ENCODE measurements around the gene L1TD1.
"Not testable (repeated sequence)": the region's sequence is repeated elsewhere in the genome, so short reads cannot be mapped to it uniquely, and the experiment has no call there.

Gene L1TD1

DNA sequence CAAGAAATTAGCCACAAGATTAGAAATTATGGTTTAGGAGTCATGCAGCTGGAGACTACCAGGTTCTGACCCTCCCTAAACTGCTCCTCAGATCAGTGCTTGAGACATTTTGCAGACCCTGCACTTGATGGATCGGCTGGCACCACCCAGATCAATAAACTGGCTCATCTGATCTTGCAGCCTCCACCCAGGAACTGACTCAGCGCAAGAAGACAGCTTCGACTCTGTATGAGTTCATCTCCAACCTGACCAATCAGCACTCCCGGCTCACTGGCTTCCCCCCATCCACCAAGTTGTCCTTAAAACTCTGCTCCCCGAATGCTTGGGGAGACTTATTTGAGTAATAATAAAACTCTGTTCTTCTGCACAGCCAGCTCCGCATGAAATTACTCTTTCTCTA, 40.0 kb downstream of the L1TD1 start:
- no peak for FAIRE-seq
- DNase-seq (ENCODE audit: low spot score): no peak

DNA sequence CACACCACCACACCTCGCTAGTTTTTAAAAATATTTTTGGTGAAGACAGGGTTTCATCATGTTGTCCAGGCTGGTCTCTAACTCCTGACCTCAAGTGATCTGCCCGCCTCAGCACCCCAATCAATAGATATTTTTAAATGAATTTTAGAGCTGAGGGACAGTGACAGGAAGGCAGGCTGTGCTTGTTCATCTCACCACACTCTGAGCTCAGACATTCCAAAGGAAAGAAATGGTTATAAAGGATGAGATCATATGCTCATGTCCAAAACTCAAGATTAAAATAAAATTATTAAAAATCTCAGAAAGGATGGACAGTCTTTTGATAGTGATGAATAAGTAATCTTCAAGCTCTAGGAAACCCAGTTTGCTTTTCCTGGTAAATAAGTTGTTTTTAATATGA, 40.9 kb downstream of the L1TD1 start:
- DNase-seq (ENCODE audit: low spot score) (no peak), FAIRE-seq (no peak)

DNA sequence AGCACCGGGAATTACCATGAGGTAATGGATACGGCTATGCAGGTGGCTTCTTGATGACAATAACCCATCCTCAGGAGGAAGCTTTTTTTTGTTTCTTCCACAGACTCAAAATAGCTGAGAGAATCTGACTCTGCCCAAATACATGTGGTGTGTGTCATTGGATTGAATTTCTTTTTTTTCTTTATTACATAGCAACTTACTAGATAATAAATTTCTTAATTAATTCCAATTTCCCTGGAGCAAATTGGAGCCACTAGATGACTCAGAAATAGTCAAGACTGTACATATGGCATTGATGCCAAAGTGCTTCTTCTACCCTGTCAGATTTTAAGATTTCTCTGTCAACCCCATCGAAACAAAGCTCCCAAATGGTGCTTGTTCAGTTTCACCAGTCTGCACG, 42.7 kb downstream of the L1TD1 start:
- FAIRE-seq: no peak

DNA sequence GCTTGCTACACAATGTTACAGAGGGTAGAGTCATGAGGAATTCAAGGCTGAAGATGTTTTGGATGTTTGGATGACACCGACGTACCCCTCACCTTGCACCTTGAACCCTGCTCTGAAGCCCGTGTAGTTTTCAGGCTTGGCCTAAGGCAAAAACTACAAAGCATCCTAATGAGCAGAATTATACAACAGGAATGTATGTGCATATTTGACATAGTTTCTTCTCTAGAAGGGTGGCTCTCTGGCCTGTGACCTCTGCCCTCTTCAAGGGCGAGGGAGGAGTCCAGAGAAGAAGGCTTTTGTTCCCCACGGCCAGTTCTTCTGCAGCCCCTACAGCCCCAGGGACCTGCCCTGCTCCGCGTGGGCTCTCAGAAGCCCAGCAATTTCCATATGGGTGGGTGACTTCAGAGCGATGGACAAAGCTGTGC, 43.3 kb downstream of the L1TD1 start:
- FAIRE-seq (no peak), DNase-seq (ENCODE audit: low spot score) (no peak)

More for the DNA sequence above, 42.7 kb downstream of the L1TD1 start:
- no peak for DNase-seq (ENCODE audit: low spot score)

DNA sequence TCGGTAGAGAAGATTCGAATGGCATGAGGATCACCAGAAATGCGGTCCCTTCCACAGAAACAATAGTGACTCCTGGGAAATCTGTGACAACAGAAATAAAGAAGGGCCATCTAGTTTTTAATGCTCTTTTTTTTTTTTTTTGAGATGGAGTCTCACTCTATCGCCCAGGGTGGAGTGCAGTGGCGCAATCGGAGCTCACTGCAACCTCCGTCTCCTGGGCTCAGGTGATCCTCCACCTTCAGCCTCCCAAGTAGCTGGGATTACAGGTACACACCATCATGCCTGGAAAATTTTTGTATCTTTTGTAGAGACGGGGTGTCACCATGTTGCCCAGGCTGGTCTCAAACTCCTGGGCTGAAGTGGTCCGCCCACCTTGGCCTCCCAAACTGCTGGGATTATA, 43.9 kb downstream of the L1TD1 start:
- DNase-seq (ENCODE audit: low spot score): no peak
- no peak for FAIRE-seq

DNA sequence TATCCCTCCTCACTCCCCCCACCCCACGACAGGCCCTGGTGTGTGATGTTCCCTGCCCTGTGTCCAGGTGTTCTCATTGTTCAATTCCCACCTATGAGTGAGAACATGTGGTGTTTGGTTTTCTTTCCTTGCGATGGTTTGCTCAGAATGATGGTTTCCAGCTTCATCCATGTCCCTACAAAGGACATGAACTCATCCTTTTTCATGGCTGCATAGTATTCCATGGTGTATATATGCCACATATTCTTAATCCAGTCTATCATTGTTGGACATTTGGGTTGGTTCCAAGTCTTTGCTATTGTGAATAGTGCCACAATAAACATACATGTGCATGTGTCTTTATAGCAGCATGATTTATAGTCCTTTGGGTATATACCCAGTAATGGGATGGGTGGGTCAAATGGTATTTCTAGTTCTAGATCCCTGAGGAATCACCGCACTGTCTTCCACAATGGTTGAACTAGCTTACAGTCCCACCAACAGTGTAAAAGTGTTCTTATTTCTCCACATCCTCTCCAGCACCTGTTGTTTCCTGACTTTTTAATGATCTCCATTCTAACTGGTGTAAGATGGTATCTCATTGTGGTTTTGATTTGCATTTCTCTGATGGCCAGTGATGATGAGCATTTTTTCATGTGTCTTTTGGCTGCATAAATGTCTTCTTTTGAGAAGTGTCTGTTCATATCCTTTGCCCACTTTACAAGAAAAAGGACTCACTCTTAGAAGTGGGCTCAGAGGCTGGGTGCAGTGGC, 45.2 kb downstream of the L1TD1 start:
- not testable (repeated sequence) for FAIRE-seq; DNase-seq (ENCODE audit: low spot score)

DNA sequence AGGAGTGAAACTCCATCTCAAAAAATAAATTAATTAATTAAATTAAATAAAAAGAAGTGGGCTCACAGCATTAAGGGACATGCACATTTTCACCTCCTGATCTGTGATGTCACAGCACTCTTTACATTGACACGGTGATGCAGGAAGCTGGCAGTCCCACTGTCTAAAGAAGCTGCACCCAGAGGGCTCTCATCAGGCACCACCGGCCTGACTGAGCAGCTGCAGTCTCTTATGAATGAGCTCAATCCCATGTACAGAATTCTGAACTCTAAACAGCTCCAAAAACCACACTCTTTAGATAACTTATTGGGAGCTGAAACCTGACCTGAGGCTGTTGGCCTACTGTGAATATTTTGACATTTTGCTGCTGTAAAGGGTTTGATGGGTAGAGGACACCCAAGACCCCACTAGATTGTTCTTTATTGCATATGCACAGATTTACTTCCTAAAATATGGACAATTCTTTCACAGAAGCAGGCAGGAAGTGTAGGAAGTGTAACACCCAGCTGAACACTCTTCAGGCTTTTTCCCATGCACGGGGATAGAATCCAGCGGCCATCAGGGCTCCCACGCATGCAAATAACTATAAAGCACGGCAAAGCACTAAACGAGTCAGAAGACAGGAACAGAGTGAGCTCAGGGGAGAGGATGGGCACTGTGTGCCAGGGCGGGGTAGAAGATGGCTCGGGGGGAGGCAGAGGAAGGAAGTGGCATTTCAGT, 46.2 kb downstream of the L1TD1 start:
- FAIRE-seq (no peak), DNase-seq (ENCODE audit: low spot score) (no peak)

DNA sequence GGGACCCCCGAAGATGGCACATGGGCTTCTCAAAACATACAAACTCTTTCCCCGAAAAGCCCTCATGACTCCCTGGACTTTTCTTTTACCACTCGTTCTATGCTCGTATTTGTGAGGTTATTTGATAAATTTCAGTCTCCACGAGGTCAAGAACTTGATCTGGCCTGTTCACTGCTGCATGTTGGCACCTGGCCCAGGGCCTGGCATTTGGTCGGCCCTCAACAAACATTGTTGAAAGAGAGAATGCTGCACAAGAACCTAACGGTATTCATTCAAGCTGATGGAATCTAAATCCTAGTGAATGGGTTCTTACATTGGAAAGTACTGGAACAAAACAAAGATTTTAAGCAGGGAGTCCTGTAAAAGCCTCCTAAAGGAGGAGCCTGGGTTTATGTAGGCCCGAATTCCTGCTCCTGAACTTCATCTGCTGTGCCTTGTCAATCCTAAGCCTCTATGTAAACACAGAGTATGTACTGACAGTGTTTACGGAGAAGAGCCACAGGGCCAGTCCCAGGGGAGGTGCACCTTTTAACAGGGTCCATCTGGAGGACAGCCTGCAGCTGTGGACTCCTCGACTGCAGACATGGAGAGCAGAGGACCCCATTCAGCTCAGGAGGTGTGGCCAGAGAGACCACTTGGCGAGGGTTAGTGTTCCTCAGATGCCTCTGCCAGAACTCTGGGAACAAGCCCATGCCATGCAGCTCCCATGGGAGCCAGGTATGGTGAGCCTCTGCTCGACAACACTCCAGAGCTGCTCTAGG, 46.9 kb downstream of the L1TD1 start:
- DNase-seq (ENCODE audit: low spot score): peak; percentile 45
- FAIRE-seq: no peak

DNA sequence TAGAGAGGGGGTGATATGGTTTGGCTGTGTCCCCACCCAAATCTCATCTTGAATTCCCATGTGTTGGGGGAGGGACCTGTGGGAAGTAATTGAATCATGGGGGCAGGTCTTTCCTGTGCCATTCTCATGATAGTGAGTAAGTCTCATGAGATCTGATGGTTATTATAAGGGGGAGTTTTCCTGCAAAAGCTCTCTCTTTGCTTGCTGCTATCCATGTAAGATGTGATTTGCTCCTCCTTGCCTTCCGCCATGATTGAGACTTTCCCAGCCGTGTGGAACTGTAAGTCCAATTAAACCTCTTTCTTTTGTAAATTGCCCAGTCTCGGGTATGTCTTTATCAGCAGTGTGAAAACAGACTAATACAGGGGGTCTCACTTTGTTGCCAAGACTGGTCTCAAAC, 49.7 kb downstream of the L1TD1 start:
- not testable (repeated sequence) for FAIRE-seq; DNase-seq (ENCODE audit: low spot score)

DNA sequence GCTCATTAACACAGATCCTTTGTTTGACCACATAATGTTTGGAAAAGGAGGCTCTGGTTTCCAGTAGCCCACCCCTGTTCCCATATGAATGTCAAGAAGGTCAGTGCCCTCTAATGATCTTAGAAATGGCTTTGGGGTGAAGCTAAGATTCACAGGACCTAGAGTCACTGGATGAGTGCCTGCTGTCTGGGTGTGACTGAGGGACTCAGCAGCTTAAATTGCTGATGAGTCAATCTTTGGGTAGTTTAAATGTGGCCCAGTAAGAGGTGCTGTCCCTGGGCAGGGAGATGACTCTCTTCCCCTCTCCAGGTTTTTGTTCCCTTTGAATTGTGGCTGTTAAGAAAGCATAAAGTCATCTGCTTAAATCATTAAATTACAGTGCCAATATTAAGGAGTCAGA, 50.6 kb downstream of the L1TD1 start:
- FAIRE-seq: no peak
- DNase-seq (ENCODE audit: low spot score): no peak

DNA sequence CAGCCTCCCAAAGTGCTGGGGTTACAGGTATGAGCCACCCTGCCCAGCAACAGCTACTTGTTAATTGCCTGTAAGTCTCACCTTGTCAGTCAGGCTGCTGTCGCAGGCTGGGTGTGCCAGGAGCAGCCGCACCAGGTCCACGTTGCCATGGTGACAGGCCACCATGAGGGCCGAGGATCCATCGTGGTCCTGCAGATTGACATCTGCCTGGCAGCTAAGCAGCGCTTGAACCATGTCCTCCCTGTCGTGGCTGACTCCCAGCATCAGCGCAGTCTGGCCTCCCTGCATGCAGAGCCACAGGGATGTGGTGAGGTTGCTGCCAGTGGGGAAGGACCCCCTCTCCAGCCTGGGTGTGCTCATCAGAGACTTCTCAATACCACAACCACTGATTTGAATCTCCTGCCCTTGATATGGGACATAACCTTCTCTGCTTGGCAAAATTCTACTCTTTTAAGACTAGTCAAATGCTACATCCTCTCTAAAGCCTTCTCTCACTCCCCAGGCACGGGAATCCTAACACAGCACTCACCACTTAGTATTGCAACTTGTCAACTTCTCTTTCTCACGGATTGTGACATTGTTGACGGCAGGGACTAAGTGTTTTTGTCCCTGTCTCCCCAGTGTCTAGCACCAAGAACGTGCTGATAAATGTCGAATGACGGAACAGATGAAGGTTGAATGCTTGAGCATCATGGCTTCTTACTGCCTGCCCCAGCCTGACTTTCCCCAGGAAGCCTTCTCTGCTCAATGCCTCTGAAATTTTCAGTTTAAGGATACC, 52.9 kb downstream of the L1TD1 start:
- DNase-seq (ENCODE audit: low spot score) (no peak), FAIRE-seq (no peak)

DNA sequence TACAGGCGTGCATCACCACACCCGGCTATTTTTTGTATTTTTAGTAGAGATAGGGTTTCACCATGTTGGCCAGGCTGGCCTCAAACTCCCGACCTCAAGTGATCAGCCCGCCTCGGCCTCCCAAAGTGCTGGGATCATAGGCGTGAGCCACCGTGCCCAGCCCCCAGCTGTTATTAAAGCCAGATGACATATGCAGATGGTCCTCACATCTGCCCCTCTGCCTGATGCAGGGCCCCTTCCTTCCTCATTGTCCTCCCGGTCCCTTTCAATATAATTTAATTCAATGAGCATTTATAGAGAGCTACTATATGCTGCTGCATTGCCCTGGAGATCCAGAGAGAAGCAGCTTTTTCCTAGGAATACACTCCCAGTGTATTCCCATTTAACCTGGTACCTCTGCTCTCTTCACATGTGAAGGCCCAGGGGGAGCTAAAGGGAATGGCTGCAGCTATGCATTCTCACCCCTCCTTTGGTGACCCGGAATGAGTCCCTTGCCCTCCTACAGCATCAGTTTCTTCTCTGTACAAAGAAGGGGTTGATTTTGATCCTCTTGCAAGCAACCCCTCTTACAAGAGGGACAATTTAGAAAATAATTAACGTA, 55.6 kb downstream of the L1TD1 start:
- DNase-seq (ENCODE audit: low spot score): no peak
- no peak for FAIRE-seq

DNA sequence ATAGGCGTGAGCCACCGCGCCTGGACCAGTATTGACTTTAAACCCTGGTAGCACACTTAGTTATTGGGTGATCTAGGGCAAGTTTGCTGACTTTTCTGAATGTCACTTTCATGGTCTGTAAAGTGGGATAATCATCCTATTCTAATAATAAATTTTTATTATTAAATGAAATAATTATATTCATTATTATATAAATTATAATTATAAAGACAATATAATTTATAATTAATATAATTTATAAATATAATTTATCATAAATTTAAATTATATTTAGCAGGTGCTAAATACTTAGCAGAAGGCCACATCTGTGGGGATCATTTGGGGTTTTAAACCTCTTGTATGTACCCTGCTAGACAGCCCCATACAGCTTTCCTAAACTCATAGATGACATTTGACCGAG, 64.9 kb downstream of the L1TD1 start:
- FAIRE-seq (no peak), DNase-seq (ENCODE audit: low spot score) (no peak)

DNA sequence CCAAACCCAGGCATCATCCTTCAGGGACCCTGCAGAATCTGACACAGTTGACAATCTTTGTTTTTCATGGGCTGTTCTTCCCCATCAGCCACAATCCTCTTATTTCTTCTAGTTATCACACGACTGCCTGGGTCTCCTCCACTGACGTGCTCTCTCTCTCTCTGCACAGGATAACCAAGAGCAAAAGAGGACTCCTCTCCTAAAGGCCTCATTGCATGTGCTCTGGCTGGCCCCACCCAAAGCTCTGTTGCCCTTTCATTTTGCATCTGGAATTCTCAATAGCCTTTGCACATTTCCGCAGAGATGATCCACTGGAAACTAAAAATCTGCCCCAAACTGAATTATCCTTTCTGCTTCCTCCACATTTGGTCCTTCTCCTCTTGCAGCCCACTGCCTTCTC, 66.0 kb downstream of the L1TD1 start:
- FAIRE-seq (no peak), DNase-seq (ENCODE audit: low spot score) (no peak)

Data from urothelium cell line (cell line).